ENCODE measurements around the gene MAPK1IP1L. TPM values are rescaled to one million over a fixed set of nuclear protein-coding genes. Genes with fewer than 3 reads are reported as not detected.

MAPK1IP1L gene
- total RNA-seq, 1 experiment from 2014 or later = 73.9 TPM

- H3K27ac ChIP-seq (ENCODE audit: low read length) = no peak overlapping the region
- H3K4me3 ChIP-seq (ENCODE audit: low read length) = no peak overlapping the region
- no peaks in the 10 kb centered on the region for H3K9me3 ChIP-seq (ENCODE audit: low read length)
- no peak overlapping the region for H2AFZ ChIP-seq (ENCODE audit: low read length)
- no peaks in the 10 kb centered on the region for H3K9me2 ChIP-seq (replicated peaks; ENCODE audit: low read length)
- no peaks in the 10 kb centered on the region for H3F3A ChIP-seq (ENCODE audit: low read length, unreplicated experiment)
- H3K4me1 ChIP-seq (ENCODE audit: insufficient read depth, low read length) = peaks cover 3% of the 10 kb centered on the region; the same call in 1 of the 2 replicates
- no peak overlapping the region for H3K9ac ChIP-seq (ENCODE audit: low read length)
- ATAC-seq = no peak
- ChIA-PET CTCF (interaction anchor here (0.6 to 1.8 kb wide), 2 partner anchors 8 to 74 kb away, joined by 3 to 5 read pairs; no protein-coding TSS in a partner anchor), POLR2A (ENCODE audit: unreplicated experiment) (no interaction called here)
- no peak for DNase-seq
- no peaks in the 10 kb centered on the region for H3K79me2 ChIP-seq (ENCODE audit: low read length)
- no TSS peak for BruUV-seq (replicated peaks)
- TF ChIP-seq EZH2phosphoT487 (IDR thresholded peaks at IDR 0.05; ENCODE audit: borderline replicate concordance, low read length) = no peak
- no peak for TF ChIP-seq CTCF (conservative IDR thresholded peaks at IDR 0.05; ENCODE audit: low read depth, low read length)
- TF ChIP-seq EZH2 (IDR thresholded peaks at IDR 0.05; ENCODE audit: low read length, unreplicated experiment) = no peak
- no peaks in the 10 kb centered on the region for H3K36me3 ChIP-seq (ENCODE audit: low read depth, low read length)
- intact Hi-C loops (cut with micrococcal nuclease) = loop anchor here (5.0 kb wide), 2 partner anchors 60 to 345 kb away; no protein-coding TSS in a partner anchor
- H3K27me3 ChIP-seq (ENCODE audit: low read length) = no peaks in the 10 kb centered on the region
- no peak overlapping the region for H3K4me2 ChIP-seq (ENCODE audit: low read length)
- H4K20me1 ChIP-seq (ENCODE audit: low read length) = no peaks in the 10 kb centered on the region
These were observed 35.5 kb downstream of the MAPK1IP1L start for GRCh38 chr14:55086938-55087337.

GRCh38 chr14:55088356-55088755, 36.9 kb downstream of the MAPK1IP1L start:
- no peaks in the 10 kb centered on the region for H3K9me2 ChIP-seq (replicated peaks; ENCODE audit: low read length)
- H3K4me2 ChIP-seq (ENCODE audit: low read length) = no peak overlapping the region
- no peaks in the 10 kb centered on the region for H4K20me1 ChIP-seq (ENCODE audit: low read length)
- H3K9ac ChIP-seq (ENCODE audit: low read length) = no peak overlapping the region
- no peaks in the 10 kb centered on the region for H3K36me3 ChIP-seq (ENCODE audit: low read depth, low read length)
- no peak overlapping the region for H2AFZ ChIP-seq (ENCODE audit: low read length)
- peaks cover 3% of the 10 kb centered on the region; the same call in 1 of the 2 replicates for H3K4me1 ChIP-seq (ENCODE audit: insufficient read depth, low read length)
- CTCF ChIA-PET = interaction anchor here (1.8 kb wide), 1 partner anchor 72 kb away, joined by 5 read pairs; no protein-coding TSS in a partner anchor
- no peaks in the 10 kb centered on the region for H3F3A ChIP-seq (ENCODE audit: low read length, unreplicated experiment)
- TF ChIP-seq CTCF (conservative IDR thresholded peaks at IDR 0.05; ENCODE audit: low read depth, low read length) (no peak), EZH2 (IDR thresholded peaks at IDR 0.05; ENCODE audit: low read length, unreplicated experiment) (no peak), EZH2phosphoT487 (IDR thresholded peaks at IDR 0.05; ENCODE audit: borderline replicate concordance, low read length) (no peak)
- POLR2A ChIA-PET (ENCODE audit: unreplicated experiment) = no interaction called here
- no peak overlapping the region for H3K27ac ChIP-seq (ENCODE audit: low read length)
- ATAC-seq (no peak), DNase-seq (no peak)
- no peaks in the 10 kb centered on the region for H3K9me3 ChIP-seq (ENCODE audit: low read length)
- intact Hi-C loops (cut with micrococcal nuclease) = loop anchor here (5.0 kb wide), 2 partner anchors 59 to 344 kb away; no protein-coding TSS in a partner anchor
- no peaks in the 10 kb centered on the region for H3K27me3 ChIP-seq (ENCODE audit: low read length)
- no peaks in the 10 kb centered on the region for H3K79me2 ChIP-seq (ENCODE audit: low read length)
- no peak overlapping the region for H3K4me3 ChIP-seq (ENCODE audit: low read length)
- no TSS peak for BruUV-seq (replicated peaks)

DNA sequence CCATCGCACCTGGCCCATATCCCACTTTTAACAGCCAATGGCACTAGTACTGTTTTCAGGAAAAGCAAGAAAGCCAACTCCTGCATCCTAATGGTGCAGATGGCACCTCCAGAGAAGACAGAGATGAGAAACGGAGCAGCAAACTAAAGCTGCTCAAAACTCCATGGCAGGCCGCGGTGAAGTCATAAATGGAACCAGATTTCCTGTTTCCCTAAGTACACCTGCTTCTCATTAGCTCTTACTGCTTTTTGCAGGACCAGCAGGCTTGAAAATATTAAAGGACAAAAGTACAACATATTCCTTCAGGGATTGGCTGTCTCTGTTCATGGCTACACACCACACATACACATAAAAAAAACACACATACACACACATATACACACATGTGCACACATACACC, 40.9 kb downstream of the MAPK1IP1L start:
- Histone ChIP-seq H3K27me3 (ENCODE audit: low read length) (no peaks in the 10 kb centered on the region), H3K9me2 (replicated peaks; ENCODE audit: low read length) (no peaks in the 10 kb centered on the region), H3K9ac (ENCODE audit: low read length) (no peak overlapping the region), H4K20me1 (ENCODE audit: low read length) (no peaks in the 10 kb centered on the region), H3K9me3 (ENCODE audit: low read length) (no peaks in the 10 kb centered on the region), H2AFZ (ENCODE audit: low read length) (no peak overlapping the region), H3F3A (ENCODE audit: low read length, unreplicated experiment) (peaks cover 4% of the 10 kb centered on the region), H3K4me1 (ENCODE audit: insufficient read depth, low read length) (peaks cover 21% of the 10 kb centered on the region), H3K4me3 (ENCODE audit: low read length) (no peak overlapping the region), H3K4me2 (ENCODE audit: low read length) (no peak overlapping the region), H3K36me3 (ENCODE audit: low read depth, low read length) (no peaks in the 10 kb centered on the region), H3K27ac (ENCODE audit: low read length) (no peak overlapping the region), H3K79me2 (ENCODE audit: low read length) (no peaks in the 10 kb centered on the region)
- no peak for TF ChIP-seq EZH2 (IDR thresholded peaks at IDR 0.05; ENCODE audit: low read length, unreplicated experiment)
- no peak for TF ChIP-seq EZH2phosphoT487 (IDR thresholded peaks at IDR 0.05; ENCODE audit: borderline replicate concordance, low read length)
- no peak for TF ChIP-seq CTCF (conservative IDR thresholded peaks at IDR 0.05; ENCODE audit: low read depth, low read length)
- POLR2A ChIA-PET (ENCODE audit: unreplicated experiment) = no interaction called here
- intact Hi-C loops (cut with micrococcal nuclease) = no loop called here
- BruUV-seq (replicated peaks) = no TSS peak
- ATAC-seq (no peak), DNase-seq (no peak)
- CTCF ChIA-PET = interaction anchor here (1.3 kb wide), 1 partner anchor 69 kb away, joined by 16 read pairs; no protein-coding TSS in a partner anchor

Data from PC-3 (cell line).